ENCODE data around the gene TSC2. TPM values are rescaled to one million over a fixed set of nuclear protein-coding genes. Genes with fewer than 3 reads are reported as not detected.

Gene TSC2
- total RNA-seq, 1 donor from 2014 or later = 215 TPM

GRCh38 chr16:2056077-2056476, 8.3 kb downstream of the TSC2 start:
- DNase-seq = no peak
- TF ChIP-seq, protein P1, sequence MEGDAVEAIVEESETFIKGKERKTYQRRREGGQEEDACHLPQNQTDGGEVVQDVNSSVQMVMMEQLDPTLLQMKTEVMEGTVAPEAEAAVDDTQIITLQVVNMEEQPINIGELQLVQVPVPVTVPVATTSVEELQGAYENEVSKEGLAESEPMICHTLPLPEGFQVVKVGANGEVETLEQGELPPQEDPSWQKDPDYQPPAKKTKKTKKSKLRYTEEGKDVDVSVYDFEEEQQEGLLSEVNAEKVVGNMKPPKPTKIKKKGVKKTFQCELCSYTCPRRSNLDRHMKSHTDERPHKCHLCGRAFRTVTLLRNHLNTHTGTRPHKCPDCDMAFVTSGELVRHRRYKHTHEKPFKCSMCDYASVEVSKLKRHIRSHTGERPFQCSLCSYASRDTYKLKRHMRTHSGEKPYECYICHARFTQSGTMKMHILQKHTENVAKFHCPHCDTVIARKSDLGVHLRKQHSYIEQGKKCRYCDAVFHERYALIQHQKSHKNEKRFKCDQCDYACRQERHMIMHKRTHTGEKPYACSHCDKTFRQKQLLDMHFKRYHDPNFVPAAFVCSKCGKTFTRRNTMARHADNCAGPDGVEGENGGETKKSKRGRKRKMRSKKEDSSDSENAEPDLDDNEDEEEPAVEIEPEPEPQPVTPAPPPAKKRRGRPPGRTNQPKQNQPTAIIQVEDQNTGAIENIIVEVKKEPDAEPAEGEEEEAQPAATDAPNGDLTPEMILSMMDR (IDR thresholded peaks at IDR 0.05; ENCODE audit: partially characterized antibody, unreplicated experiment) = no peak
- Mint-ChIP-seq H3K9me3 (ENCODE audit: unreplicated experiment) (peaks cover 15% of the 10 kb centered on the region), H3K36me3 (ENCODE audit: unreplicated experiment) (no peaks in the 10 kb centered on the region), H3K27me3 (ENCODE audit: unreplicated experiment) (peaks cover 4% of the 10 kb centered on the region), H3K27ac (ENCODE audit: unreplicated experiment) (peak overlapping the region; percentile 66), H3K4me1 (ENCODE audit: low read depth, unreplicated experiment) (peaks cover 3% of the 10 kb centered on the region), H3K4me3 (ENCODE audit: unreplicated experiment) (no peak overlapping the region)

DNA sequence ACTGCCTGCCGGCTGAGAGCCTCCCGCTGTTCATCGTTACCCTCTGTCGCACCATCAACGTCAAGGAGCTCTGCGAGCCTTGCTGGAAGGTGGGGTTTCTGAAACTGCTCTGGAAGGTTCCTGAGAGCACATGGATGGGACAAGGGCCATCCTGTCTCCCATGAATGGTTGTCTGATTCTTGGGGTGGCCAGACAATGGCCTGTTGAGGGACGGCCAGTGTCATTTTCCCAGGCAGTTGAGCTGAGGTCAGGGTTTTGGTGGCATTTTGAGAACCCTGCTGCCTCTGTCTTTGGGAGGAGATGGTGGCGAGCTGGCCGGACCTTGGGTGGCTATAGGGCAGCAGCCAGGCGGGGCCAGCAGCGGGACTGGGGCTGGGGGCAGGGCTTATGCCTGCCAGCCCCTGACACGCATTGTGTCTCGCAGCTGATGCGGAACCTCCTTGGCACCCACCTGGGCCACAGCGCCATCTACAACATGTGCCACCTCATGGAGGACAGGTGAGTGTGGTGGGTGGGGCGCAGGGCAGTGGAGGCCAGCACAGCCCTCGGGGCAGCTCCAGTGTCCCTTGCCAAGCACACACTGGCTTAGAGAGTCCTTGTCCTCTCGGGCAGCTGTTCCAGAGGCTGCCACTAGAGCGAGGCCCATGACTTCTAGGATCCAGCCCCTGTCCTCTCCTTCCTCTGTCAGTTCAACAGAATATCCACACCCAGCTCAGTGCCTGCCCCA, 9.1 kb downstream of the TSC2 start:
- no peak for DNase-seq
- peak overlapping the region; percentile 4 for H3K4me3 Mint-ChIP-seq (ENCODE audit: unreplicated experiment)
- peaks cover 3% of the 10 kb centered on the region for H3K4me1 Mint-ChIP-seq (ENCODE audit: low read depth, unreplicated experiment)
- TF ChIP-seq, protein P1 (IDR thresholded peaks at IDR 0.05; ENCODE audit: partially characterized antibody, unreplicated experiment) = no peak
- H3K27me3 Mint-ChIP-seq (ENCODE audit: unreplicated experiment) = peaks cover 7% of the 10 kb centered on the region
- no peak overlapping the region for H3K27ac Mint-ChIP-seq (ENCODE audit: unreplicated experiment)
- H3K36me3 Mint-ChIP-seq (ENCODE audit: unreplicated experiment) = no peaks in the 10 kb centered on the region
- peaks cover 10% of the 10 kb centered on the region for H3K9me3 Mint-ChIP-seq (ENCODE audit: unreplicated experiment)

DNA sequence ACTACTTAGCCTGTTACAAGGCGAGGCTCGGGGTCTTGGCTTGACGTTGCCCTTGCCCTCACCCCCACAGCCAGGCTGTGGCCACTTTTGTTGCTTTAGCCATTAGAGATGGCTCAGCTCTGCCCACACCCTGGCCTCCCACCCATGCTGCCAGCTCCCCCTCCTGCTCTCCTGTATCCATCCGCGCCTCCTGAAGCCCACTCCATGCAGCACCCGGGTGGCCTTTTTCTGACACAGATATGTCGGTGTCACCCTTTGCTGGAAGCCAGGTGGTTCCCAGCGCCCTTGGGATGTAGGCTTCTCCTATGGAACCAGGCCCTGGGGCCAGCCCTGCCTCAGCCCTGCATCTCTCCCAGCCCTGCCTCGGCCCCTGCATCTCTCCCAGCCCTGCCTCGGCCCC, 9.7 kb downstream of the TSC2 start:
- Mint-ChIP-seq H3K27ac (ENCODE audit: unreplicated experiment) (no peak overlapping the region), H3K9me3 (ENCODE audit: unreplicated experiment) (peaks cover 11% of the 10 kb centered on the region), H3K27me3 (ENCODE audit: unreplicated experiment) (peaks cover 7% of the 10 kb centered on the region), H3K4me1 (ENCODE audit: low read depth, unreplicated experiment) (peaks cover 3% of the 10 kb centered on the region), H3K36me3 (ENCODE audit: unreplicated experiment) (no peaks in the 10 kb centered on the region), H3K4me3 (ENCODE audit: unreplicated experiment) (peak overlapping the region; percentile 4)
- TF ChIP-seq, protein P1 (IDR thresholded peaks at IDR 0.05; ENCODE audit: partially characterized antibody, unreplicated experiment) = no peak
- DNase-seq = no peak

GRCh38 chr16:2058420-2058819, 10.6 kb downstream of the TSC2 start:
- Mint-ChIP-seq H3K4me1 (ENCODE audit: low read depth, unreplicated experiment) (peaks cover 3% of the 10 kb centered on the region), H3K9me3 (ENCODE audit: unreplicated experiment) (peaks cover 10% of the 10 kb centered on the region), H3K27ac (ENCODE audit: unreplicated experiment) (no peak overlapping the region), H3K36me3 (ENCODE audit: unreplicated experiment) (no peaks in the 10 kb centered on the region), H3K4me3 (ENCODE audit: unreplicated experiment) (peak overlapping the region; percentile 38), H3K27me3 (ENCODE audit: unreplicated experiment) (peaks cover 7% of the 10 kb centered on the region)
- TF ChIP-seq, protein P1 (IDR thresholded peaks at IDR 0.05; ENCODE audit: partially characterized antibody, unreplicated experiment) = no peak
- DNase-seq = no peak

DNA sequence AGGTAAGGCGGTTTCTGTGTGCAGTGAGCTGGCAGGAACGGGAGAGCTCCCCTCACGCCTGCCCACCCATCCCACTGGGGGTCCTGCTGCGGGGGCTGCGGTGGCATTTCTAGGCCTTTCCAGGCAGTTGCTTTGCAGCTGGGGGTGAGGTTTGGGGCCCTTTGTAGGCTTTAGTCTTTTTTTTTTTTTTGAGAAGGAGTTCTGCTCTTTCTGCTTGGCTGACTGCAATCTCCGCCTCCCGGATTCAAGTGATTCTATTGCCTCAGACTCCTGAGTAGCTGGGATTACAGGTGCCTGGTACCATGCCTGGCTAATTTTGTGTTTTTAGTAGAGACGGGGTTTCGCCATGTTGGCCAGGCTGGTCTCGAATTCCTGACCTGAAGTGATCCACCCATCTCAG, 11.1 kb downstream of the TSC2 start:
- Mint-ChIP-seq H3K27ac (ENCODE audit: unreplicated experiment) (no peak overlapping the region), H3K36me3 (ENCODE audit: unreplicated experiment) (no peaks in the 10 kb centered on the region), H3K4me3 (ENCODE audit: unreplicated experiment) (peak overlapping the region; percentile 38), H3K27me3 (ENCODE audit: unreplicated experiment) (peaks cover 7% of the 10 kb centered on the region), H3K9me3 (ENCODE audit: unreplicated experiment) (peaks cover 15% of the 10 kb centered on the region), H3K4me1 (ENCODE audit: low read depth, unreplicated experiment) (peaks cover 3% of the 10 kb centered on the region)
- TF ChIP-seq, protein P1 (IDR thresholded peaks at IDR 0.05; ENCODE audit: partially characterized antibody, unreplicated experiment) = no peak
- no peak for DNase-seq

Measured in glutamatergic neuron (in vitro differentiated cells).